Skeletal muscle cell (primary cell): Measurements from ENCODE around the gene EPS15.
"Not testable (repeated sequence)": the region's sequence is repeated elsewhere in the genome, so short reads cannot be mapped to it uniquely, and the experiment has no call there.

Experiments used
- DNase-seq: peaks from one replicate; pipeline ENCODE4 v3.0.0-alpha.2; 2010; ENCODE audit warnings: low read depth
- H3K4me3 ChIP-seq: 2 replicates; pipeline ENCODE4 v1.5.1; 2011; ENCODE audit warnings: low read depth, mild to moderate bottlenecking, control low read depth, low read length, moderate library complexity

Gene EPS15

DNA sequence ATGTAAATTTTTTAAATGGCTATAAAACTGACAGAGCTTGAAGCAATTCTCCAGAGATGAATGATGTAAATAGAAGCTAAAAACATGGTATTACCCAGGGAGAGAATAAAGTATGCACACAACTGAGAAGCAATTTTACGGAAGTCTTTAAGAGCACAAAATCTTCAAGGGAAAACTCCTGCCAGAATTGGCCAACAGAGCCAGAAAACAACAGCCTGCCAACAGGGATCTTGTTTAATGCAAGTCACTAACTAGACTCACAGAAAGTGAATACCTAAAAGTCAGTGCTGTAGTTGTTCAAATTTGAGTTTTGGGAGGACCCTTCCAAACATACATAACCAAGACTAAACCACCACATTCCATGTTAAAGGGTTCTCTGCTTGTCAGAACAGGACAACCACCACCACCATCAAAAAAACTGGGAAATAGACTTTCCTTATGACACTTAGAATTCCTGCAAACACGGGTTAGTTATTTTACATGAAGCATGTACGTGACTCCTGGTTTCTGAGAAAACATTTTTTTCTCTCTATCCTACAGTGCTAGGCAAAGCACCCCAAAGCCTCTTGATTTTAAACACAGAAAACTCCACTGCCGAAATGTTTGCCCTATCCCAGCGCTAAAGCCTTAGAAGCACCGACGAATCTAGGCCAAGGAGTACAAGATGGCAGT, 1.6 kb downstream of the EPS15 start:
- no peak for DNase-seq
- peak overlapping the region; percentile 80 for H3K4me3 ChIP-seq

DNA sequence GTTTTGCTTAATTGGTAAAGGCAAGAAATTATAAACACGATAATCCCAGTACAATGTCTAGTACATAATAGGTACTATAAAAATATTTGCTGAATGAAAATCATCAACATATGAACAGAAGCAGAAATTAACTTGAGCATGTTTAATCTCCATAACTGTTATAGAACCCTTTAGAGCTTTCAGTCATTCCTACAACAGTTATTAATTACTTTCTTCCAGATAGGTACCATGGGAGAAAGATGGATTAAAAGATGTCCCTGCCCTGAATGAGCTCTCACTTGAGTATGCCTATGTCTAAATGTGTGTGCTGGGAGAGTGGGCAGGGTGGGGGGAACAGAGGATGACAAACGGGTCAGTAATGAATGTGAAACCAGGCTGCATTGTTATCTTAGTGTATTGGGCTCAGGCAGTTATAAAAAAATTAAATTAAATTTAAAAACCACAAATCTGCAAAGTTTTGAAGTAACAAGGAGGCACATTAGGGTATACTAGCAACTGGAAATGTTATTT, 2.4 kb downstream of the EPS15 start:
- no peak for DNase-seq
- no peak overlapping the region for H3K4me3 ChIP-seq

GRCh38 chr1:51515982-51516648, 3.0 kb downstream of the EPS15 start:
- no peak overlapping the region for H3K4me3 ChIP-seq
- DNase-seq = no peak

- H3K4me3 ChIP-seq = no peak overlapping the region
- no peak for DNase-seq
Measured at GRCh38 chr1:51515312-51515960, 3.6 kb downstream of the EPS15 start.

GRCh38 chr1:51514733-51515132, 4.3 kb downstream of the EPS15 start:
- no peak overlapping the region for H3K4me3 ChIP-seq
- no peak for DNase-seq

DNA sequence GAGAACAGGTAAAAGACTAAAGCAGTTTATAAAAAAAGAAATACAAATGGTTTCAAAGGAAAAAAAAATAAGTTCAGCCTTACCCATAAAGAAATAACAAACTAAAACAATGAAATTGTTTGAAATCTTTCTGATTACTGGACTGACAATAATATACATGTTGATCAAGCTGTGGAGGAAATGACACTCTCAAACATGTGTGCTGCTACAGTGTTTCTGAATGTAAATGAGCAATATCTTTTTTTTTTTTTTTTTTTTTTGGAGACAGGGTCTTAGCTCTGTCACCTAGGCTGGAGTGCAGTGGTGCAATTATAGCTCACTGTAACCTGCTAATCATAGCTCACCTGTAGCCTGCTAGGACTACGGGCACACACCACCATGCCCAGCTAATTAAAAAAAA, 6.5 kb downstream of the EPS15 start:
- H3K4me3 ChIP-seq = no peak overlapping the region
- no peak for DNase-seq

DNA sequence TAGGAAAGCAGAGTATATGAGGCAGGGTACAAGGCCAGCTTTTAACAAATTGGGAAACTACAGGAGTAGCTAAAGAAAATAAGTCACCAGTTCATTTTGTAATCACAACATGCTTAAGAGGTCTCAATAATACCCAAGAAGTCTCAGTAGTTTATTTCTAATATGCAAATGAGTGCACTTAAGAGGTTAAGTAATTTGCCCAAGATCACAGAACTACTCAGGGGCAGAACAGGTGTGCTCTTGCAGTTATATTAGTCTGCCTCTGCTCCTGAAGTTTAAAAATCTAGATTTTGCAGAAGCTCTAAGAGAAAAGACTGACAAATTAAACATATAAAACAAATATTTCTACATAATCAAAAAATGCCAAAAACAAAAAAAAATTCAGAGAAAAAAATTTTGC, 6.9 kb downstream of the EPS15 start:
- DNase-seq = no peak

DNA sequence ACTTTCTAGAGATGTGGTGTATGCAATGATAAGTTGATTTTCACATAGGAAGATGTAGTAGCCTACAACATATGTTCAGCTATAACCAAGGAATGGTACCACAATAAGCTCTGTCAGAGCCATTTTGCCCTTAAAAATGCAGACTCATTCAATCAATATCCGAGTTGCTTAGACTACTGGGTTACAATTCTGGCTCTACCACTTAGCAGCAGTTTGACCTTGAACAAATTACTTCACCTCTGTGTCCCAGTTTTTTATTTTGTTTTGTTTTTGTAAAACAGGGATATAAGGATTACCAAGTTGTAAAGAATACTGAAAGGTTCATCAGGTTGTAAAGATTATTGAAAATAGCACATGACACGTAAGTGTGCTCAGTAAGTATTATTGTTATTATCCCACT, 9.3 kb downstream of the EPS15 start:
- DNase-seq = no peak
- no peak overlapping the region for H3K4me3 ChIP-seq

More for the DNA sequence above, 6.9 kb downstream of the EPS15 start:
- H3K4me3 ChIP-seq = no peak overlapping the region

DNA sequence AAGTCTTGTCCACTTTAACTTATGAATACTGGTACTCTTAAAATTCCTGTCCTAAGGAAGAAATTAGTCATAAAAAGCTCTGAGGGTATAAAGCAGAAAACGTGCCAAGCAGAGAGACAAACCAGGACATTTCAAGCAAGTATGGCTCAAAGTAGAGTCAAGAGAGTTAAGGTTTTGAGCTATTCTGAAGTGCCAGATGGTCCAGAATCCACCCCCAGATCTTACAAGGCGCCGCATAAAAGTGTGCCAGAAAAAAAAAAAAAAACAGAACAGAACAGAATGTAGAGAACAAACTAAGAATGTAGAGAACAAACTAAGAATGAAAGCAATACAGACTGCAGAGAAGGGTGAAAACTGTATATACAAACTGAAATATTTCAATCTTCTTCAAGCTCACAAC, 12.5 kb downstream of the EPS15 start:
- peak overlapping the region; percentile 17 for H3K4me3 ChIP-seq
- DNase-seq = peak; percentile 84

- H3K4me3 ChIP-seq = no peak overlapping the region
- DNase-seq = no peak
Measured at GRCh38 chr1:51504806-51505525, 14.1 kb downstream of the EPS15 start.

DNA sequence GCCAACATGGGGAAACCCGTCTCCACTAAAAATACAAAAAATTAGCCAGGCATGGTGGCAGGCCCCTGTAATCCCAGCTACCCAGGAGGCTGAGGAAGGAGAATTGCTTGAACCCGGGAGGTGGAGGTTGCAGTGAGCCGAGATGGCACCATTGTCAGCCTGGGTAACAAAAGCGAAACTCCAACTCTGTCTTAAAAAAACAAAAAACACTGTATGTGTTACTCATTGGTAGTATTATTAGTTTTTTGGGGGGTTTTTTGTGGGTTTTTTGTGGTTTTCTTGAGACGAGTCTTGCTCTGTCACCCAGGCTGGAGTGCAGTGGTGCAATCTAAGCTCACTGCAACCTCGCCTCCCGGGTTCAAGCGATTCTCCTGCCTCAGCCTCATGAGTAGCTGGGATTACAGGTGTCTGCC, 17.8 kb downstream of the EPS15 start:
- DNase-seq = not testable (repeated sequence)

GRCh38 chr1:51499694-51500093, 19.4 kb downstream of the EPS15 start:
- no peak overlapping the region for H3K4me3 ChIP-seq
- no peak for DNase-seq

More for the DNA sequence above, 17.8 kb downstream of the EPS15 start:
- H3K4me3 ChIP-seq = not testable (repeated sequence)

- H3K4me3 ChIP-seq = no peak overlapping the region
- DNase-seq = no peak
Measured at GRCh38 chr1:51498924-51499323, 20.1 kb downstream of the EPS15 start.

GRCh38 chr1:51497340-51497739, 21.7 kb downstream of the EPS15 start:
- no peak overlapping the region for H3K4me3 ChIP-seq
- no peak for DNase-seq

- DNase-seq = no peak
- H3K4me3 ChIP-seq = no peak overlapping the region
Measured at GRCh38 chr1:51494138-51494830, 24.8 kb downstream of the EPS15 start.

DNA sequence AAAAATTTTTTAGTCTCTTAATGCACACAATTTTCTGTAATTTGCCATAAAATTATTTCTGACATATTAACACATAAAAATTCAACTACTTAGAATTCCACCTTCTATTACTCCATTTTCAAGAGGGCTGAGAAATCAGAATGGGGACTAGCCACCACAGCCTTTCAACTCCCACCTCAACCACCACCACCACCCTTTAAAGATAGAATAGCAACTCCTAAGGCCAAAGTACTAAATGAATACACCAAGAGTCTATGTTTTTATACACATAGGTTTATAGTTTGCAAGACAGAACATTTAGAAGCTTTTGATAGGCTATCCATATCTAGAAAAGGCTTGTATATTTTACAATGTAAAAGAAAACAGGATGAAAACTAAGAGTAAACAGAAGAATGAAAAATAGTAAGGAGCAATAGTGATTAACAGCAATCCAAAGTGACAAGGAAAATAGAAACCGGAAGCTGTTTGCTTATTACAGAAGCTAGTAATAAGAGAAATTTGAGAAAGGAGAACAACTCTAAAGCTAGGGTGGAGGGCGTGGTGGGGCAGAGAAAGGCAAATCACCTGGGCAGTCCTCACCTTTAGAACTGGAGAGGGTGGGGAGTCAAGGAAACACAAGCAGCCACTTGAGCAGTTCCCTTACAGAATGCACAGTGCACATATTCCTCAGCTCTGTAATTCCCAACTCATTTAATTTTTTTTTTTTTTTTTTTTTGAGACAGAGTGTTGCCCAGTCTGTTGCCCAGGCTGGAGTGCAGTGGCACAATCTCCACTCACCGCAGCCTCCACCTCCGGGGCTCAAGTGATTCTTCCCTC, 27.7 kb downstream of the EPS15 start:
- no peak for DNase-seq
- H3K4me3 ChIP-seq = no peak overlapping the region

DNA sequence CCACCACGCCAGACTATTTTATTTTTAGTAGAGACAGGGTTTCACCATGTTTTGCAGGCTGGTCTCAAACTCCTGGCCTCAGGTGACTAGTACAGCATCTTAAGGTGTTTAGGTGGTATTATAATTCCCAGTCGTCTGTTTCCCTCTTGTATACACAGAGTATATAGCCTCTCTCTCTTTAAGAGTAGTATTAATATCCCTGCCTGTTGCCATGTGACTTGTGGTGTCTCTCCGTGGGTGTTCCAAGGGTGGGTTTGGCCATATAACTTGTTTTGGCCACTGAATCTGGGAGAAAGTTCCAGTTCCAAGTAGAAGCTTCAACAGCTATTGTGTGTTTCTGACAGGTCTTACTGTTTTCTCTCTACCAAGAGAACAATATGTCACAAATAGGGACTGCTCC, 29.6 kb downstream of the EPS15 start:
- no peak for DNase-seq
- H3K4me3 ChIP-seq = no peak overlapping the region

DNA sequence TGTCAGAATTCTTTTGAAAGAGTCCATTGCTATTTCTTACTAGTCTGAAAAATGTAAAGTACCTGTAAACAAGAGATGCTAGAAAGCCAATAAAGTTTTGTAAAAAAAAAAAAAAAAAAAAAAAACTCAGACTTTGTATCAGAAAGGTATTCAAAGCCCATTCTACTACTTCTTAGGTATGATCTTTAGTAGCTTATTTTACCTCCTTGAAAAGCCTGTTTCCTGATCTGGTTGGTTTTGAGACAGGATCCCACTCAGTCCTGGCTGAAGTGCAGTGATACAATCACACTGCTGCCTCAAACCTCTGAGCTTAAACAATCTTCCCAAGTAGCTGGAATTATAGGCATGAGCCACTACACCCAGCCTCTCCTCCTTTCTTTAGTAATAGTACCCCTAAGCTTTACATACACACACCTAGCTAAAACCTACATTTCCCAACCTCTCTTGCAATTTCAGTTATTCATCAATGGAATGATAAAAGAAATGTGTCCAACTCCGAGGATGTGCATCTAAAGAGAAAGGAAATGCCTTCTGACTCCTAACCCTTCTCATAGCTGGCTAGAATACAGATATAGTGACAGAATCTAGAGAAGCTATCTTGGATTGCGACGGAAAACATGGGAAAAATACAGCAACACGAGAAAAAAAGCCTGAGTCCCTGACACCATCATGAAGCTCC, 30.6 kb downstream of the EPS15 start:
- no peak for DNase-seq

More for the DNA sequence above, 30.6 kb downstream of the EPS15 start:
- H3K4me3 ChIP-seq = no peak overlapping the region
